ENCODE data around the gene CCT8. TPM values are rescaled to one million over a fixed set of nuclear protein-coding genes. Genes with fewer than 3 reads are reported as not detected.

The CCT8 gene
- total and polyA plus RNA-seq, 2 donors (not counting 1 experiment from before 2014, with no cell fraction given) = 59.2 to 92.8 TPM

DNA sequence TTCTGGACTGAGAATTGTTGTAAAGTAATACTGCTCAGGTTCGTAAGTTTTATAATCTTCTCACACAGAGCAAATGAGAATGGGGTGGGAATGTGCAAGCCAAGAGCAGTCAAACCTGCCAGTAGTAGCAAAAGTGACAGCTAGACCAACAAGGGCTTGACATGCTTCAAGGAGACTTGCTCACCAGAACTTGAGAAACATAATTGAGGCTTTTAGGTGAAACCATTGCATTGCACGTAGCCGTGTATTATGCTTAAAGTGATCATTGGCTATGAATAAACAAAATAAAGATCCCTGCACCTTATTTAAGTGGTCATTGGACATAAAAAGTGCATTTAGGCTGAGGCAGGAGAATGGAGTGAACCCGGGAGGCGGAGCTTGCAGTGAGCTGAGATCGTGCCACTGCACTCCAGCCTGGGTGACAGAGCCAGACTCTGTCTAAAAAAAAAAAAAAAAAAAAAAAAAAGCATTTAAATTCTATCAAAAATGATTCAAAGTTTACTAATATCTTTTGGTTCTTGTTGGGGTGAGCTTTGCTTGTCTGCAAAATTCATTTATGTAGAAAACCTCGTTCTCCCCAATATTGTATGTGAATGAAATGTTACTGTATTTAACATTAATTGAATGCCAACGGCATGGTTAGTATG, 11.8 kb upstream of the CCT8 start:
- peaks cover 5 to 6% of the 10 kb centered on the region in 2 donors for H3K4me1 ChIP-seq (ENCODE audit: control insufficient read depth in 2 of 2, insufficient read depth in 2 of 2, low read length in 2 of 2)
- Mint-ChIP-seq H3K27ac (no peak overlapping the region), H3K27me3 (no peaks in the 10 kb centered on the region), H3K9me3 (ENCODE audit: insufficient read depth) (no peaks in the 10 kb centered on the region), H3K4me3 (no peak overlapping the region), H3K4me1 (peaks cover 8% of the 10 kb centered on the region)
- CTCF ChIA-PET = interaction anchor here (0.7 to 15.8 kb wide), 3 partner anchors 262 to 290 kb away, joined by 3 to 310 read pairs (median 3); no protein-coding TSS in a partner anchor
- H3K9ac ChIP-seq (ENCODE audit: low read length) = no peak overlapping the region
- no peak for ATAC-seq (ENCODE audit: low read depth)
- POLR2A ChIA-PET = interaction anchor here (0.6 kb wide), 1 partner anchor 12 kb away, joined by 3 read pairs; the partner anchor contains the start of gene CCT8
- no peaks in the 10 kb centered on the region for H3K27me3 ChIP-seq (replicated peaks in 1 of 4; ENCODE audit: control extremely low read depth in 1 of 4, control insufficient read depth in 3 of 4, insufficient read depth in 4 of 4, low read length in 3 of 4)
- no peak for TF ChIP-seq EZH2 (IDR thresholded peaks at IDR 0.05; ENCODE audit: borderline replicate concordance, insufficient read depth, low read depth, low read length, poor library complexity, severe bottlenecking)
- TF ChIP-seq, protein P1, sequence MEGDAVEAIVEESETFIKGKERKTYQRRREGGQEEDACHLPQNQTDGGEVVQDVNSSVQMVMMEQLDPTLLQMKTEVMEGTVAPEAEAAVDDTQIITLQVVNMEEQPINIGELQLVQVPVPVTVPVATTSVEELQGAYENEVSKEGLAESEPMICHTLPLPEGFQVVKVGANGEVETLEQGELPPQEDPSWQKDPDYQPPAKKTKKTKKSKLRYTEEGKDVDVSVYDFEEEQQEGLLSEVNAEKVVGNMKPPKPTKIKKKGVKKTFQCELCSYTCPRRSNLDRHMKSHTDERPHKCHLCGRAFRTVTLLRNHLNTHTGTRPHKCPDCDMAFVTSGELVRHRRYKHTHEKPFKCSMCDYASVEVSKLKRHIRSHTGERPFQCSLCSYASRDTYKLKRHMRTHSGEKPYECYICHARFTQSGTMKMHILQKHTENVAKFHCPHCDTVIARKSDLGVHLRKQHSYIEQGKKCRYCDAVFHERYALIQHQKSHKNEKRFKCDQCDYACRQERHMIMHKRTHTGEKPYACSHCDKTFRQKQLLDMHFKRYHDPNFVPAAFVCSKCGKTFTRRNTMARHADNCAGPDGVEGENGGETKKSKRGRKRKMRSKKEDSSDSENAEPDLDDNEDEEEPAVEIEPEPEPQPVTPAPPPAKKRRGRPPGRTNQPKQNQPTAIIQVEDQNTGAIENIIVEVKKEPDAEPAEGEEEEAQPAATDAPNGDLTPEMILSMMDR (IDR thresholded peaks at IDR 0.05) = no peak
- no peak for DNase-seq
- no peak overlapping the region for H3K27ac ChIP-seq (ENCODE audit: low read length in 2 of 2)
- H3K36me3 ChIP-seq (replicated peaks in 1 of 2; ENCODE audit: control extremely low read depth in 1 of 2, control insufficient read depth in 1 of 2, extremely low read depth in 1 of 2, insufficient read depth in 2 of 2, low read length in 1 of 2) = no peaks in the 10 kb centered on the region
- H2AFZ ChIP-seq (ENCODE audit: insufficient read depth, low read depth, low read length, poor library complexity, severe bottlenecking) = no peak overlapping the region
- H3K9me3 ChIP-seq (ENCODE audit: control extremely low read depth in 1 of 3, control insufficient read depth in 2 of 3, insufficient read depth in 1 of 3, low read length in 2 of 3) = no peaks in the 10 kb centered on the region
- no peak overlapping the region for H3K4me3 ChIP-seq (ENCODE audit: control extremely low read depth in 1 of 5, extremely low read depth in 1 of 5, insufficient read depth in 1 of 5, low read depth in 2 of 5, low read length in 4 of 5)
- WGBS (ENCODE audit: insufficient coverage) = 100% methylated on average over 2 of the region's 8 CpGs
- peaks cover 35% of the 10 kb centered on the region for H3K79me2 ChIP-seq (ENCODE audit: control insufficient read depth, insufficient read depth, low read length)
- intact Hi-C loops (cut with micrococcal nuclease) = no loop called here
- H4K20me1 ChIP-seq (ENCODE audit: control insufficient read depth, insufficient read depth, low read length, poor library complexity, severe bottlenecking) = no peaks in the 10 kb centered on the region
- no peak overlapping the region for H3K4me2 ChIP-seq (replicated peaks; ENCODE audit: low read depth, low read length, poor library complexity, severe bottlenecking)

DNA sequence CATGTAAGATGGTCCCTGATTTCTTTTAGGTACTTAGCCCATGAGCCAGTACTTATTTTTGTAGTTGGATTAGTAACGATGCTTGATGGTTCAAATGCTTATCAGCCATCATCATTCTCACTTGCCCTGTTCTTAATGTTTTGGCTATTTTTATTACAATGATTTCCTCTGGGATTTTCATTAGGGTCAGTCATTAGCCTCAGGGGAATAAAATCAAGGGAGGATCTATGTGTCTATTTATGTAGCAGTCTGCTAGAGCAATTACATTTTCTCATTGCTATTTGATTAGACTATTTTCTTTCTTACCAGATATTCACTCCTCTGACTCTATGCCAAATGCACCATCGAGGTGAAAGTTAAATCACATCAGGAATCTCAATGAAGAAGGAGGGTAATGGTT, 10.9 kb upstream of the CCT8 start:
- no peaks in the 10 kb centered on the region for H3K27me3 Mint-ChIP-seq
- H3K9ac ChIP-seq (ENCODE audit: low read length) = no peak overlapping the region
- no CpG with 5 or more reads among the region's 2 CpGs for WGBS (ENCODE audit: insufficient coverage)
- H3K36me3 ChIP-seq (replicated peaks in 1 of 2; ENCODE audit: control extremely low read depth in 1 of 2, control insufficient read depth in 1 of 2, extremely low read depth in 1 of 2, insufficient read depth in 2 of 2, low read length in 1 of 2) = no peaks in the 10 kb centered on the region
- peaks cover 14% of the 10 kb centered on the region for H3K4me1 Mint-ChIP-seq
- intact Hi-C loops (cut with micrococcal nuclease) = no loop called here
- ATAC-seq (ENCODE audit: low read depth) (no peak), DNase-seq (no peak)
- no peak overlapping the region for H3K27ac Mint-ChIP-seq
- no peak overlapping the region for H3K27ac ChIP-seq (ENCODE audit: low read length in 2 of 2)
- peaks cover 2% of the 10 kb centered on the region for H3K9me3 Mint-ChIP-seq (ENCODE audit: insufficient read depth)
- CTCF ChIA-PET = interaction anchor here (0.9 kb wide), 1 partner anchor 277 kb away, joined by 3 read pairs; no protein-coding TSS in a partner anchor
- TF ChIP-seq EZH2 (IDR thresholded peaks at IDR 0.05; ENCODE audit: borderline replicate concordance, insufficient read depth, low read depth, low read length, poor library complexity, severe bottlenecking) = no peak
- TF ChIP-seq, protein P1 (IDR thresholded peaks at IDR 0.05) = no peak
- H3K27me3 ChIP-seq (replicated peaks in 1 of 4; ENCODE audit: control extremely low read depth in 1 of 4, control insufficient read depth in 3 of 4, insufficient read depth in 4 of 4, low read length in 3 of 4) = no peaks in the 10 kb centered on the region
- peaks cover 14% of the 10 kb centered on the region in 2 donors for H3K4me1 ChIP-seq (ENCODE audit: control insufficient read depth in 2 of 2, insufficient read depth in 2 of 2, low read length in 2 of 2)
- H3K4me3 Mint-ChIP-seq = no peak overlapping the region
- H2AFZ ChIP-seq (ENCODE audit: insufficient read depth, low read depth, low read length, poor library complexity, severe bottlenecking) = no peak overlapping the region
- H3K4me2 ChIP-seq (replicated peaks; ENCODE audit: low read depth, low read length, poor library complexity, severe bottlenecking) = no peak overlapping the region
- no peaks in the 10 kb centered on the region for H4K20me1 ChIP-seq (ENCODE audit: control insufficient read depth, insufficient read depth, low read length, poor library complexity, severe bottlenecking)
- peaks cover 35% of the 10 kb centered on the region for H3K79me2 ChIP-seq (ENCODE audit: control insufficient read depth, insufficient read depth, low read length)
- no peaks in the 10 kb centered on the region for H3K9me3 ChIP-seq (ENCODE audit: control extremely low read depth in 1 of 3, control insufficient read depth in 2 of 3, insufficient read depth in 1 of 3, low read length in 2 of 3)
- POLR2A ChIA-PET = no interaction called here
- no peak overlapping the region for H3K4me3 ChIP-seq (ENCODE audit: control extremely low read depth in 1 of 5, extremely low read depth in 1 of 5, insufficient read depth in 1 of 5, low read depth in 2 of 5, low read length in 4 of 5)
